NCI-H2081 (cell line): Measurements from ENCODE around the gene NPAS3.
A peak's percentile ranks its signal among the peaks of the same experiment; 100 is the strongest.

Experiments used
- DNase-seq, 2 experiments: peaks; one replicate each; lab custom pipeline; 2025; lab: John Stamatoyannopoulos, UW

The NPAS3 gene

GRCh38 chr14:33586806-33587205 is 648.1 kb downstream of the NPAS3 start:
- no peak for DNase-seq

GRCh38 chr14:33587791-33588190 is 649.1 kb downstream of the NPAS3 start:
- no peak for DNase-seq

GRCh38 chr14:33588771-33589170 is 650.1 kb downstream of the NPAS3 start:
- DNase-seq: no peak

GRCh38 chr14:33589334-33589733 is 650.7 kb downstream of the NPAS3 start:
- DNase-seq: no peak

GRCh38 chr14:33590891-33591630 is 652.4 kb downstream of the NPAS3 start:
- no peak for DNase-seq

- DNase-seq: no peak
Measured at GRCh38 chr14:33592297-33592696, 653.6 kb downstream of the NPAS3 start.

GRCh38 chr14:33596211-33597080 is 657.8 kb downstream of the NPAS3 start:
- no peak for DNase-seq

- DNase-seq: no peak
Measured at GRCh38 chr14:33598582-33598981, 659.9 kb downstream of the NPAS3 start.

GRCh38 chr14:33602396-33602795 is 663.7 kb downstream of the NPAS3 start:
- DNase-seq: no peak

GRCh38 chr14:33606591-33606990 is 667.9 kb downstream of the NPAS3 start:
- no peak for DNase-seq

GRCh38 chr14:33609582-33609981 is 670.9 kb downstream of the NPAS3 start:
- DNase-seq: no peak

- DNase-seq: no peak
Measured at GRCh38 chr14:33610121-33610520, 671.4 kb downstream of the NPAS3 start.

GRCh38 chr14:33611405-33612196 is 672.9 kb downstream of the NPAS3 start:
- no peak for DNase-seq

- no peak for DNase-seq
Measured at GRCh38 chr14:33612197-33612505, 673.5 kb downstream of the NPAS3 start.

- no peak for DNase-seq
Measured at GRCh38 chr14:33617154-33617553, 678.5 kb downstream of the NPAS3 start.

GRCh38 chr14:33618361-33619105 is 679.9 kb downstream of the NPAS3 start:
- no peak for DNase-seq

GRCh38 chr14:33622496-33622895 is 683.8 kb downstream of the NPAS3 start:
- no peak for DNase-seq

GRCh38 chr14:33629792-33630191 is 691.1 kb downstream of the NPAS3 start:
- no peak for DNase-seq

GRCh38 chr14:33631021-33631420 is 692.3 kb downstream of the NPAS3 start:
- DNase-seq: no peak

- peak in 1 of 2 experiments; percentile 10 for DNase-seq
Measured at GRCh38 chr14:33631441-33631840, 692.8 kb downstream of the NPAS3 start.

- DNase-seq: no peak
Measured at GRCh38 chr14:33634631-33635030, 696.0 kb downstream of the NPAS3 start.

- DNase-seq: no peak
Measured at GRCh38 chr14:33636716-33637115, 698.0 kb downstream of the NPAS3 start.
